Measurements from ENCODE around the gene ANKRD23.

Gene ANKRD23

DNA sequence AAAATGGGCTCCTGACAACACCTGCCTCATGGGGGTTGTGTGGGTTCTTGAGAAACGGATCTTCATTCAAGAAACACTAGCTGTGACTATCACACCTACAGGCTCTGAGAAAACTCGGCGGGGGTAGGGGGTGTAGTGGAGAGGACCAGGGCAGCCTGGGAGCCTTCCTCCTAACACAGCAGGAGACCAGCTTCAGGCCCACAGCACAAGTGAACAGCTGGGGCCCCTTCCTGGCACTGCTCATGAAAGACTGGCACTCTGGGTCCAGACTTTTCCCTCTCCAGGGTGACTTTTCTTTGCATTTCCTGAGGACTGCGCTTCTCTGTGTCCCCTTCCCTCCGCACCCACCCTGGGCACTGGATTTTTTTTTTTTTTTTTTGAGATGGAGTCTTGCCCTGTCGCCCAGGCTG lies 33.2 kb upstream of the ANKRD23 start:
- no peak for DNase-seq

- no peak for DNase-seq
Measured at GRCh38 chr2:96876269-96877041, 32.6 kb upstream of the ANKRD23 start.

GRCh38 chr2:96875498-96876268 lies 31.9 kb upstream of the ANKRD23 start:
- no peak for DNase-seq

GRCh38 chr2:96874198-96874831 lies 30.5 kb upstream of the ANKRD23 start:
- no peak for DNase-seq

DNA sequence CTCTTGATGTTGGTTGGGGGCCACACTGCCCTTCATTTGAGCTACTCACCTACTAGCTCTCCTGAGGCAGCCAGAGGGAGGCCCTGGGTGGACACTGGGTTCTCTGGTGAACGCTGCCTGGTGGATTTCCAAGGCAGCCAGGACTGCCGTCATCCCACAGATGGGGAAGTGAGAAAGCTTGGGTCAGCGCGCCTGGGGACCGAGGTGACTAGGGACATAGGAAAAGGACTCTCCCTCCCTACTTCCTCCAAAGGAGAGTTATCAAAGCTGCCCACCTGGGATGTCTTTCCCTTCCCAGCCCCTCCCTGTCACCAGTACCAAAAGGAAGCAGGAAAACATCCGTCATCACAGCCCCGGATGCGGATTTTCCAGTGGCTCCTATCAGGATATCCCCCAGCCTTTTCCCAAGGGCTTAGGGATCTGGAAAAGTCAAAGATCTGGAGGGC lies 29.9 kb upstream of the ANKRD23 start:
- no peak for DNase-seq

DNA sequence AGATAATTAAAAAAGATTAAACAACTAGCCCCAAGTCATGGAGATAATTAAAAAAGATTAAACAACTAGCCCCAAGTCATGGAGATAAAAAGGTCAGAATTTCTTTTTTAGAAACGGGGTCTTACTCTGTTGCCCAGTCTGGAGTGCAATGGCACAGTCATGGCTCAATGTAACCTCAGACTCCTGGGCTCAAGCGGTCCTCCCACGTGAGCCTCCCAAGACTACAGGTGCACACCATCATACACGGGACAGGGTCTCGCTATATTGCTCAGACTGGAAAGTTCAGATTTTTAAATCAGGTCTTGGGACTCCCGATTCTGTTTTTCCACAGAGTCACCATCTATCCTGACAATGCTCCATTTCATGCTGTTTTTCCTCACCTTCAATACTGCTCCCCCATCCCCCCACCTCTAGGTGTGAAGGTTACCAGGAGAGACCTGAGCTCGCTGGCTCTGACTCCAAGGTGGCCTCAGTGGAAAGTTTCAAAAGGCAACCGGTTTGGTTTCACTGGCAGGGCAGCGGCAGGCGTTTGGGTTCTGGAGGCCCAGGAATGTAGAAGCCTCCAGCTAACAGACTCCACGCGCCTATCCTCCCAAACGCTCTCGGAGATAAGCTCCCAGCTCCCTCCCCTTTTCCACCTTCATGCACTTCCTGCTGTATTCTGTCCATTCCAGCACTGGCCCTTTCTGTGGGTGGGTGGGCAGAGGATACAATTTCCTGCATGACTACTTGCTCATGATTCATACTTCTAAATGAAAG lies 28.9 kb upstream of the ANKRD23 start:
- no peak for DNase-seq

DNA sequence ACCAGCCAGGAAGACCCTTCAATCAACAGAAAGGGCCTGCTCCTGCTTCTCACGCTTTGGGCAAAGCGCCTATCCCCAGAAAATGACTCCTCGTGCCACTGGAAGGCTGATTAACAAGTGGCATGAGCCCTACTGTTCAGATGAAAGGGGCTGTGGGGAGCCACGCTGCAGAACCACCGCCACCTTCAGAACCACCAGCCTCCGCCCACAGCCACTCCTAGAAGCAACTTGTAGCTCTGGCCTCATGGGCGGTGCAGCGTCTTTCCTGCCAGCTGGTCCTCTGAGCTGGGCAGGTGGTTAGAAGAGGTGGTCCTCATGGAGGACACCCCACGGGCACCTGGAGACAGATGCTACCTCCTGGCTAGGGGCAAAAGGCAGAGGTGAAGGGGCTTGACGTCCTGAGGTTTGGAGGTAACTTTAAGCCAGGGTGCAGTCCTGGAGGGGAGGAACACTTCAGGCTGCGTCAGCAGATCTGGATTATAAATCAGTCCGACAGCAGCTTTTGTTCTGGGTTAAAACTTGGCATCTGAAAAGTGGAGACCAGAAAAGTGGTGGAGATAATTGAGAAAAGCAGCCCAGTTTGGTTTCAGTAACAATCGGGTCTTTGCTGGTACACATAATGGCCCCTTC lies 26.9 kb upstream of the ANKRD23 start:
- peak; percentile 15 for DNase-seq

- no peak for DNase-seq
Measured at GRCh38 chr2:96869822-96870625, 26.2 kb upstream of the ANKRD23 start, which contains the start of gene SEMA4C. TSS of gene SEMA4C (minus strand) at chr2:96870080. CDS start at chr2:96867886, 2,194 bp downstream.

DNA sequence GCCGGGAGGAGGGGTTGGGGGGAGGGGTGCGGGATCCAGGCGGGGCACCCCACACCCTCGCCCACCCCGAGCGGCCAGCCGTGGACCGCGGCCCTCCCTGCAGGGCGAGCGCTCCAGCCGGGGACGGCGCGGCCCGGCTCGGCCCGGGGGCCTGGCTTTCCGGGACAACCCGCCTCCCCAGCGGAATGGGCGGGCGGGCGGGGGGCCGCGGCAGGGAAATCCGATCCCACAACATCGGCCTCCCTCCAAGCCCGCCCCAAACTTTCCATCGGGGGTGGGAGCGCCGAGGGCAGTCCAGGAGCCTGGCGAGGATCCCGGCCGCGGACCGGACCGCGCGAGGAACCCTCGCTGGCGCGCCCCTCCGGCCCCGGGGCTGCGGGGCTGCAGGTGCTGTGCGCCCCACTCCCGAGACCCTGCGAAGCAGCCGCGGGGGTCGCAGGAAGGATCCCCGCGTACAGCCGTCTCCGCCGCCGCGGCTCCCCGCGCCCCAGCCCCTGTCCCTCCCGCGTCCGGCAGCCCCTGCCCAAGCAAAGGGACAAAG lies 25.5 kb upstream of the ANKRD23 start:
- DNase-seq: no peak

- DNase-seq: peak; percentile 69
Measured at GRCh38 chr2:96868555-96869280, 24.9 kb upstream of the ANKRD23 start.

GRCh38 chr2:96867756-96868554 lies 24.1 kb upstream of the ANKRD23 start:
- no peak for DNase-seq

- DNase-seq: no peak
Measured at GRCh38 chr2:96866986-96867755, 23.4 kb upstream of the ANKRD23 start.

GRCh38 chr2:96866586-96866985 lies 22.8 kb upstream of the ANKRD23 start:
- DNase-seq: no peak

GRCh38 chr2:96866149-96866548 lies 22.3 kb upstream of the ANKRD23 start:
- no peak for DNase-seq

GRCh38 chr2:96865654-96866053 lies 21.8 kb upstream of the ANKRD23 start:
- no peak for DNase-seq

DNA sequence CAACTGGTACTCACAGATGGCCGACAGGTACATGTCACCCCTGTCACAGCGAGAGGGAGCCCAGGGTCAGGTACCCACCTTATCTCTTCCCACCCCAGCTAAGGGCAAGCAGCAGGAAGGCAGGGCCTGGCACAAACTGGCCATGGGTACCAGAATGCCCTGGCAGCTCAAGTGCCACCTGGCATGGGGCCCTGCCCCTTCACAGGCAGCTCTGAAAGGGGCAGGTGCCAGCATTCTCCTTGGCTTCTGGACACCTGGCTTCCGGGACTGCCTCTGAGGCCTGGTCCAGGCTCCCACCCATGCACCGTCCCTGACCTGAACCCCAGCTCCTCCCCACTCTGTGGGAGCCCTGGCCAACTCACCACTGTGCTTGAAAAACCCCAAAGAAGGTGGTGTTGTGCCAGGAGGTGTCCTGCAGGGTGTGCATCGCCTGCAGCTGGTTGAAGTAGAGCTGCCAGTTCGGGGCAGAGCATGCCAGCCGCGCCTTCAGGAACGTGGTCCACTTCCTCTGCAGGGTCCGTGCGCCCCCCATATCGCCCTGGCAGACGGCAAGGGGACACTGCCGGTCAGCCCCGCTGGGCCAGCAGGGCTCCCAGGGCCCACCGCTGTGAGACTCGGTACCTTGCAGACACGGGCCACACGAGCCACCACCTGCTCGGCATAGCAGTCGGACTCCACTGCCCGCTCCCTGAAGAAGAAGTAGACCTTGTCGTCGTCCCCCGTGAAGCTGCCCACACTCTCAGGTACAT lies 20.7 kb upstream of the ANKRD23 start:
- DNase-seq: no peak

GRCh38 chr2:96863575-96864342 lies 19.9 kb upstream of the ANKRD23 start:
- no peak for DNase-seq
